HG03045 (cell line): Measurements from ENCODE around the gene MLLT6.
A peak's percentile ranks its signal among the peaks of the same experiment; 100 is the strongest.

Experiments
- ATAC-seq: cut with Tn5 transposase; IDR thresholded peaks from one replicate; pipeline ENCODE4 v1.9.1; 2021; ENCODE audit warnings: mild to moderate bottlenecking, moderate library complexity; ENCODE audit not compliant: unreplicated experiment

Gene MLLT6

GRCh38 chr17:38741461-38741860 is 36.4 kb downstream of the MLLT6 start:
- no peak for ATAC-seq

- no peak for ATAC-seq
Observed at GRCh38 chr17:38741921-38742410, 36.9 kb downstream of the MLLT6 start.

GRCh38 chr17:38742411-38743308 is 37.6 kb downstream of the MLLT6 start:
- ATAC-seq, result no peak

- ATAC-seq, result no peak
Observed at GRCh38 chr17:38743556-38744171, 38.6 kb downstream of the MLLT6 start.

- no peak for ATAC-seq
Observed at GRCh38 chr17:38745545-38745944, 40.5 kb downstream of the MLLT6 start.

GRCh38 chr17:38746004-38746848 is 41.2 kb downstream of the MLLT6 start:
- ATAC-seq, result no peak

GRCh38 chr17:38746849-38747462 is 41.9 kb downstream of the MLLT6 start:
- no peak for ATAC-seq

GRCh38 chr17:38747463-38748148 is 42.5 kb downstream of the MLLT6 start:
- ATAC-seq, result no peak

- ATAC-seq, result no peak
Observed at GRCh38 chr17:38748149-38748891, 43.2 kb downstream of the MLLT6 start, which contains the start of gene PCGF2. Gene PCGF2, minus strand, starts transcription at chr17:38748336. Its CDS starts 7,934 bp downstream, at chr17:38740402.

- ATAC-seq, result no peak
Observed at GRCh38 chr17:38748892-38749222, 43.8 kb downstream of the MLLT6 start.

- no peak for ATAC-seq
Observed at GRCh38 chr17:38749223-38750043, 44.4 kb downstream of the MLLT6 start.

- ATAC-seq, result no peak
Observed at GRCh38 chr17:38750044-38750311, 44.9 kb downstream of the MLLT6 start.

GRCh38 chr17:38750312-38751121 is 45.4 kb downstream of the MLLT6 start:
- ATAC-seq, result no peak

GRCh38 chr17:38751144-38751807 is 46.2 kb downstream of the MLLT6 start:
- ATAC-seq, result no peak

- peak; percentile 20 for ATAC-seq
Observed at GRCh38 chr17:38751808-38752307, 46.8 kb downstream of the MLLT6 start.

GRCh38 chr17:38752308-38753070 is 47.4 kb downstream of the MLLT6 start, which contains the start of gene PSMB3:
Gene PSMB3, plus strand, starts transcription at chr17:38752741. Its CDS starts 86 bp downstream, at chr17:38752827.
- peak; percentile 81 for ATAC-seq
